K562 (cell line): ENCODE results near the gene MINK1. TPM values are rescaled to one million over a fixed set of nuclear protein-coding genes. Genes with fewer than 3 reads are reported as not detected.

Source experiments
- ASH1L ChIP-seq: fragments of 450-650 bp; IDR thresholded peaks from 2 replicates; pipeline ENCODE4 v1.6.1; 2018; ENCODE audit warnings: borderline replicate concordance, mild to moderate bottlenecking, low read depth; ENCODE audit not compliant: partially characterized antibody
- CTBP1 ChIP-seq: fragments of 450-650 bp; IDR thresholded peaks from 2 replicates; pipeline ENCODE4 v1.6.1; 2016; ENCODE audit warnings: borderline replicate concordance
- DACH1 ChIP-seq: fragments of 450-650 bp; IDR thresholded peaks from 2 replicates; pipeline ENCODE4 v1.6.1; 2018; ENCODE audit not compliant: partially characterized antibody
- PHF20 ChIP-seq: fragments of 450-650 bp; IDR thresholded peaks from 2 replicates; pipeline ENCODE4 v1.6.1; 2018; ENCODE audit not compliant: partially characterized antibody
- POLR2G ChIP-seq: fragments of 200-400 bp; formaldehyde crosslinking; IDR thresholded peaks from 2 replicates; pipeline ENCODE4 v1.6.1; 2017; ENCODE audit warnings: low read depth, mild to moderate bottlenecking, antibody characterized with exemption, low read length, moderate library complexity
- STAG1 ChIP-seq: sonication (generic); formaldehyde crosslinking; IDR thresholded peaks from 2 replicates; pipeline ENCODE4 v1.5.0; 2020; ENCODE audit warnings: missing genetic modification reagents, borderline replicate concordance
- TAF1 ChIP-seq: IDR thresholded peaks from 2 replicates; pipeline ENCODE4 v1.6.1; 2011; ENCODE audit warnings: mild to moderate bottlenecking, low read length, moderate library complexity; ENCODE audit not compliant: insufficient read depth, control insufficient read depth, severe bottlenecking; ENCODE audit errors: extremely low read depth
- polyA plus RNA-seq, 8 experiments: library from polyadenylated mRNA; depleted of rRNA in 4 of 8; stranded (reverse) in 5 of 8; unstranded in 3 of 8; fragments of >200 nt; fragmentation: Nextera tagmentation in 2 of 8; fragmentation: Illumina TruSeq in 1 of 8; extraction: Ambion mirVana in 2 of 8; extraction: Trizol in 1 of 8; gene quantifications; 2 replicates each; pipeline versions ENCODE4 v1.2.1 to v1.2.3, GENCODE V29; 2011 to 2014; ENCODE audit warnings: inconsistent platforms in 1 of 8, missing spikeins in 1 of 8
- total RNA-seq, 7 experiments: library from RNA; depleted of rRNA in 6 of 7; stranded (reverse); fragments of >200 nt in 6 of 7; fragmentation: Illumina TruSeq in 2 of 7; extraction: Trizol in 2 of 7; gene quantifications; 2 replicates each; pipeline versions ENCODE4 v1.2.1 to v1.2.3, GENCODE V29; 2011 to 2021; ENCODE audit warnings: low replicate concordance in 1 of 7
- TF ChIP-seq, protein P1 (sequence below), 3 experiments: IDR thresholded peaks in 2 of 3; conservative IDR thresholded peaks in 1 of 3; 2 replicates each; pipeline ENCODE4 v1.5.1; 2011 to 2012; ENCODE audit warnings: low read length in 3 of 3, mild to moderate bottlenecking in 3 of 3, control low read depth in 2 of 3, improper control_type of control experiment in 1 of 3, inconsistent platforms in 1 of 3, low read depth in 1 of 3, mixed read lengths in 1 of 3, moderate library complexity in 1 of 3; ENCODE audit not compliant: insufficient read depth in 2 of 3
- TF ChIP-seq, protein P2 (sequence below), 2 experiments: fragments of 450-650 bp in 1 of 2; IDR thresholded peaks; 2 replicates each; pipeline ENCODE4 v1.6.1; 2011 to 2017; ENCODE audit warnings: low read depth in 2 of 2, antibody characterized with exemption in 1 of 2, borderline replicate concordance in 1 of 2, low read length in 1 of 2, mild to moderate bottlenecking in 1 of 2, mixed read lengths in 1 of 2; ENCODE audit not compliant: control insufficient read depth in 1 of 2
- TF ChIP-seq, protein P3 (sequence below): fragments of 250-450 bp; sonication (Bioruptor Pico); IDR thresholded peaks from 2 replicates; pipeline ENCODE4 v1.5.0; 2020; ENCODE audit warnings: mild to moderate bottlenecking, borderline replicate concordance
- TF ChIP-seq, protein P4 (sequence below): fragments of 450-650 bp; formaldehyde crosslinking; IDR thresholded peaks from 2 replicates; pipeline ENCODE4 v1.4.0; 2020; ENCODE audit warnings: mild to moderate bottlenecking, moderate library complexity
- TF ChIP-seq, protein P5 (sequence below): fragments of 450-650 bp; IDR thresholded peaks from 2 replicates; pipeline ENCODE4 v1.6.1; 2018; ENCODE audit warnings: mild to moderate bottlenecking, low read depth; ENCODE audit not compliant: partially characterized antibody

MINK1 gene
- total and polyA plus RNA-seq, 9 of the 15 experiments (the other 6 are each of a cell fraction or from before 2014, with no cell fraction given) = 0.11 to 54.2 (median 14.9) TPM

DNA sequence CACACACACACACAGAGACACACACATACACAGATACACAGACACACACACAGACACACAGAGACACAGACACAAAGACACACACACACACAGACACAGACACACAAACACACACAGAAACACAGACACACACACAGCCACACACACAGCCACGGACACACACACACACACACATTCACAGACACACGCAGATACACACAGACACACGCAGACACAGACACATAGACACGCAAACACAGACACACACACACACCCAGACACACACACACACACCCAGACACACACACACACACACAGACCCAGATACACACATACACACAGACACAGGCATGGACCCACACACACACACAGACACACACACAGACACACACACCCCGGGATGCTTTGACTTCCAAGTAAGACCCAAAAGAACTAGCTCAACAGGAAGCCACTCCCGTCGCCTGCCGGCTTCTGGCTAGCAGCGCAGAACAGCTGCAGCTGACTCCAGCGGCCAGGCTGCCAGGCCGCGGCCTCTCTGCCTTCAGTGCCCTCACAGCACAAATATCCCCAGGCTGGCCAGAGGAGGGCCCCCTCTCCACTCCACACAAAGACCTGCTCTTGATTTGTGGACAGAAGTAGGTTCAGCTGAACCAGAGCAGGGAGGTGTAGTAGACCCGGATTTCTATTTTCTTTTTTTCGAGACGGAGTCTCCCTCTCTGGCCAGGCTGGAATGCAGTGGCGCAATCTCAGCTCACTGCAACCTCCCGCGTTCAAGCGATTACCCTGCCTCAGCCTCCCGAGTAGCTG lies 75.8 kb downstream of the MINK1 start (continued):
- TF ChIP-seq, protein P1, sequence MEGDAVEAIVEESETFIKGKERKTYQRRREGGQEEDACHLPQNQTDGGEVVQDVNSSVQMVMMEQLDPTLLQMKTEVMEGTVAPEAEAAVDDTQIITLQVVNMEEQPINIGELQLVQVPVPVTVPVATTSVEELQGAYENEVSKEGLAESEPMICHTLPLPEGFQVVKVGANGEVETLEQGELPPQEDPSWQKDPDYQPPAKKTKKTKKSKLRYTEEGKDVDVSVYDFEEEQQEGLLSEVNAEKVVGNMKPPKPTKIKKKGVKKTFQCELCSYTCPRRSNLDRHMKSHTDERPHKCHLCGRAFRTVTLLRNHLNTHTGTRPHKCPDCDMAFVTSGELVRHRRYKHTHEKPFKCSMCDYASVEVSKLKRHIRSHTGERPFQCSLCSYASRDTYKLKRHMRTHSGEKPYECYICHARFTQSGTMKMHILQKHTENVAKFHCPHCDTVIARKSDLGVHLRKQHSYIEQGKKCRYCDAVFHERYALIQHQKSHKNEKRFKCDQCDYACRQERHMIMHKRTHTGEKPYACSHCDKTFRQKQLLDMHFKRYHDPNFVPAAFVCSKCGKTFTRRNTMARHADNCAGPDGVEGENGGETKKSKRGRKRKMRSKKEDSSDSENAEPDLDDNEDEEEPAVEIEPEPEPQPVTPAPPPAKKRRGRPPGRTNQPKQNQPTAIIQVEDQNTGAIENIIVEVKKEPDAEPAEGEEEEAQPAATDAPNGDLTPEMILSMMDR (IDR thresholded peaks at IDR 0.05 in 2 of 3, conservative IDR thresholded peaks at IDR 0.05 in 1 of 3; ENCODE audit: insufficient read depth in 2 of 3, low read depth in 1 of 3, low read length in 3 of 3) = peak; percentile 80 to 87 (median 85)
- TF ChIP-seq, protein P2, sequence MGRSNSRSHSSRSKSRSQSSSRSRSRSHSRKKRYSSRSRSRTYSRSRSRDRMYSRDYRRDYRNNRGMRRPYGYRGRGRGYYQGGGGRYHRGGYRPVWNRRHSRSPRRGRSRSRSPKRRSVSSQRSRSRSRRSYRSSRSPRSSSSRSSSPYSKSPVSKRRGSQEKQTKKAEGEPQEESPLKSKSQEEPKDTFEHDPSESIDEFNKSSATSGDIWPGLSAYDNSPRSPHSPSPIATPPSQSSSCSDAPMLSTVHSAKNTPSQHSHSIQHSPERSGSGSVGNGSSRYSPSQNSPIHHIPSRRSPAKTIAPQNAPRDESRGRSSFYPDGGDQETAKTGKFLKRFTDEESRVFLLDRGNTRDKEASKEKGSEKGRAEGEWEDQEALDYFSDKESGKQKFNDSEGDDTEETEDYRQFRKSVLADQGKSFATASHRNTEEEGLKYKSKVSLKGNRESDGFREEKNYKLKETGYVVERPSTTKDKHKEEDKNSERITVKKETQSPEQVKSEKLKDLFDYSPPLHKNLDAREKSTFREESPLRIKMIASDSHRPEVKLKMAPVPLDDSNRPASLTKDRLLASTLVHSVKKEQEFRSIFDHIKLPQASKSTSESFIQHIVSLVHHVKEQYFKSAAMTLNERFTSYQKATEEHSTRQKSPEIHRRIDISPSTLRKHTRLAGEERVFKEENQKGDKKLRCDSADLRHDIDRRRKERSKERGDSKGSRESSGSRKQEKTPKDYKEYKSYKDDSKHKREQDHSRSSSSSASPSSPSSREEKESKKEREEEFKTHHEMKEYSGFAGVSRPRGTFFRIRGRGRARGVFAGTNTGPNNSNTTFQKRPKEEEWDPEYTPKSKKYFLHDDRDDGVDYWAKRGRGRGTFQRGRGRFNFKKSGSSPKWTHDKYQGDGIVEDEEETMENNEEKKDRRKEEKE (IDR thresholded peaks at IDR 0.05; ENCODE audit: borderline replicate concordance in 1 of 2, control insufficient read depth in 1 of 2, low read depth in 2 of 2, low read length in 1 of 2) = 0 out of 4 replicates have a peak, but pooled peaks of 1 of the 2 experiments have one; percentile 17
- TF ChIP-seq ASH1L (peak; percentile 20), TAF1 (no peak), STAG1 (CRISPR knock-in tag) (peak; percentile 32; the same call in 1 of the 2 replicates), DACH1 (peak; percentile 23), POLR2G (0 out of 2 replicates have a peak, but pooled peaks have one; percentile 34), PHF20 (peak; percentile 40), CTBP1 (peak; percentile 30; the same call in 1 of the 2 replicates)
- TF ChIP-seq, protein P3, sequence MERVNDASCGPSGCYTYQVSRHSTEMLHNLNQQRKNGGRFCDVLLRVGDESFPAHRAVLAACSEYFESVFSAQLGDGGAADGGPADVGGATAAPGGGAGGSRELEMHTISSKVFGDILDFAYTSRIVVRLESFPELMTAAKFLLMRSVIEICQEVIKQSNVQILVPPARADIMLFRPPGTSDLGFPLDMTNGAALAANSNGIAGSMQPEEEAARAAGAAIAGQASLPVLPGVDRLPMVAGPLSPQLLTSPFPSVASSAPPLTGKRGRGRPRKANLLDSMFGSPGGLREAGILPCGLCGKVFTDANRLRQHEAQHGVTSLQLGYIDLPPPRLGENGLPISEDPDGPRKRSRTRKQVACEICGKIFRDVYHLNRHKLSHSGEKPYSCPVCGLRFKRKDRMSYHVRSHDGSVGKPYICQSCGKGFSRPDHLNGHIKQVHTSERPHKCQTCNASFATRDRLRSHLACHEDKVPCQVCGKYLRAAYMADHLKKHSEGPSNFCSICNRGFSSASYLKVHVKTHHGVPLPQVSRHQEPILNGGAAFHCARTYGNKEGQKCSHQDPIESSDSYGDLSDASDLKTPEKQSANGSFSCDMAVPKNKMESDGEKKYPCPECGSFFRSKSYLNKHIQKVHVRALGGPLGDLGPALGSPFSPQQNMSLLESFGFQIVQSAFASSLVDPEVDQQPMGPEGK = no peak
- TF ChIP-seq, protein P4, sequence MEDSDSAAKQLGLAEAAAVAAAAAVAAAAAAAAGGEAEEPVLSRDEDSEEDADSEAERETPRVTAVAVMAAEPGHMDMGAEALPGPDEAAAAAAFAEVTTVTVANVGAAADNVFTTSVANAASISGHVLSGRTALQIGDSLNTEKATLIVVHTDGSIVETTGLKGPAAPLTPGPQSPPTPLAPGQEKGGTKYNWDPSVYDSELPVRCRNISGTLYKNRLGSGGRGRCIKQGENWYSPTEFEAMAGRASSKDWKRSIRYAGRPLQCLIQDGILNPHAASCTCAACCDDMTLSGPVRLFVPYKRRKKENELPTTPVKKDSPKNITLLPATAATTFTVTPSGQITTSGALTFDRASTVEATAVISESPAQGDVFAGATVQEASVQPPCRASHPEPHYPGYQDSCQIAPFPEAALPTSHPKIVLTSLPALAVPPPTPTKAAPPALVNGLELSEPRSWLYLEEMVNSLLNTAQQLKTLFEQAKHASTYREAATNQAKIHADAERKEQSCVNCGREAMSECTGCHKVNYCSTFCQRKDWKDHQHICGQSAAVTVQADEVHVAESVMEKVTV (CRISPR knock-in tag) = peak; percentile 60; the same call in 1 of the 2 replicates
- TF ChIP-seq, protein P5, sequence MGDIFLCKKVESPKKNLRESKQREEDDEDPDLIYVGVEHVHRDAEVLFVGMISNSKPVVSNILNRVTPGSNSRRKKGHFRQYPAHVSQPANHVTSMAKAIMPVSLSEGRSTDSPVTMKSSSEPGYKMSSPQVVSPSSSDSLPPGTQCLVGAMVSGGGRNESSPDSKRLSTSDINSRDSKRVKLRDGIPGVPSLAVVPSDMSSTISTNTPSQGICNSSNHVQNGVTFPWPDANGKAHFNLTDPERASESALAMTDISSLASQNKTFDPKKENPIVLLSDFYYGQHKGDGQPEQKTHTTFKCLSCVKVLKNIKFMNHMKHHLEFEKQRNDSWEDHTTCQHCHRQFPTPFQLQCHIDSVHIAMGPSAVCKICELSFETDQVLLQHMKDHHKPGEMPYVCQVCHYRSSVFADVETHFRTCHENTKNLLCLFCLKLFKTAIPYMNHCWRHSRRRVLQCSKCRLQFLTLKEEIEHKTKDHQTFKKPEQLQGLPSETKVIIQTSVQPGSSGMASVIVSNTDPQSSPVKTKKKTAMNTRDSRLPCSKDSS = peak; percentile 53
